VCaP (cell line): ENCODE measurements around the gene CDH15.

Source experiments
- H3K27ac ChIP-seq: fragments of 450-650 bp; 2 replicates; pipeline ENCODE4 v1.5.1; 2017
- TF ChIP-seq, protein P1 (sequence below): fragments of 450-650 bp; conservative IDR thresholded peaks from 2 replicates; pipeline ENCODE4 v1.5.1; 2017; ENCODE audit warnings: mild to moderate bottlenecking, moderate library complexity

The CDH15 gene, protein sequence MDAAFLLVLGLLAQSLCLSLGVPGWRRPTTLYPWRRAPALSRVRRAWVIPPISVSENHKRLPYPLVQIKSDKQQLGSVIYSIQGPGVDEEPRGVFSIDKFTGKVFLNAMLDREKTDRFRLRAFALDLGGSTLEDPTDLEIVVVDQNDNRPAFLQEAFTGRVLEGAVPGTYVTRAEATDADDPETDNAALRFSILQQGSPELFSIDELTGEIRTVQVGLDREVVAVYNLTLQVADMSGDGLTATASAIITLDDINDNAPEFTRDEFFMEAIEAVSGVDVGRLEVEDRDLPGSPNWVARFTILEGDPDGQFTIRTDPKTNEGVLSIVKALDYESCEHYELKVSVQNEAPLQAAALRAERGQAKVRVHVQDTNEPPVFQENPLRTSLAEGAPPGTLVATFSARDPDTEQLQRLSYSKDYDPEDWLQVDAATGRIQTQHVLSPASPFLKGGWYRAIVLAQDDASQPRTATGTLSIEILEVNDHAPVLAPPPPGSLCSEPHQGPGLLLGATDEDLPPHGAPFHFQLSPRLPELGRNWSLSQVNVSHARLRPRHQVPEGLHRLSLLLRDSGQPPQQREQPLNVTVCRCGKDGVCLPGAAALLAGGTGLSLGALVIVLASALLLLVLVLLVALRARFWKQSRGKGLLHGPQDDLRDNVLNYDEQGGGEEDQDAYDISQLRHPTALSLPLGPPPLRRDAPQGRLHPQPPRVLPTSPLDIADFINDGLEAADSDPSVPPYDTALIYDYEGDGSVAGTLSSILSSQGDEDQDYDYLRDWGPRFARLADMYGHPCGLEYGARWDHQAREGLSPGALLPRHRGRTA

DNA sequence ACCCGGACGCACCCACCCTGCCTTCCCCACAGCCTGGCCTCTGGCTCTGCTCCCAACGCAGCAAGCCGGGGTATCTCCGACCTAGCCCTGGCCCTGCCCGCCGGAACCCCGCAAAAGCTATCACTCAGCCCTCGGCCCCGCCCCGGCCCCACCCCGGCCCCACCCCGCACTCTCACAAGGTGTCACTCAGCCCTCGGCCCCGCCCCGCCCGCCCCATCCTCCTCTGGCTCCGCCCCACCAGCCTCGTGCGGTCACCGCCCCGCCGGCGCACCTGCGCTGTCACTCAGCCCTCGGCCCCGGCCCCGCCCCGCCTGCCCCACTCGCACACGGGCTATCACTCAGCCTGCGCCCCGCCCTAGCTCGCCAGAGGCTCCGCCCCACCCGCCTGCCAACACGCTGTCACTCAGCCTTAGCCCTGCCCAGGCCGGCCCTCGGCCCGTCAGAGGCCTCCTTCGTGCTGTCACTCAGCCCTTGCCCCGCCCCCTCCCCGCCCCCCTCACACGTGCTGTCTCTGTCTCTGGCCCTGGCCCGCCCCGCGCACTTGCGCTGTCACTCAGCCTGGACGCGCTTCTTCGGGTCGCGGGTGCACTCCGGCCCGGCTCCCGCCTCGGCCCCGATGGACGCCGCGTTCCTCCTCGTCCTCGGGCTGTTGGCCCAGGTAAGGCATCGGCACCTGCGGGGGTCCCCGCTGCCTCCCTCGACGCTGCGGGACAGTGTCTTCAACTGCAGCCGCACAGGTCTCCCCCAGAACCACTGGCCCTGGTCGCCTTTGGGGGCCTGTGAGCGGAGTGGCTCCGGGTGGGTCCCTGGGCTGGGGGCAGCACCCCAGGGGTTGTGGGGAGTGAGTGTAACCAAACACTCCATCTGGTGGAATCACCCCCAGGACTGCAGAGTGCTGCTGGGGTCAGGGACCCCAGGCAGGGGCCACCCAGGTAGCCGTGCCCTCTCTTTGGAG, at the start of gene CDH15:
CDH15 (plus strand) TSS at position 533 of the 955 bp plus-strand sequence; CDS start at position 617, 84 bp downstream.
- TF ChIP-seq, protein P1, sequence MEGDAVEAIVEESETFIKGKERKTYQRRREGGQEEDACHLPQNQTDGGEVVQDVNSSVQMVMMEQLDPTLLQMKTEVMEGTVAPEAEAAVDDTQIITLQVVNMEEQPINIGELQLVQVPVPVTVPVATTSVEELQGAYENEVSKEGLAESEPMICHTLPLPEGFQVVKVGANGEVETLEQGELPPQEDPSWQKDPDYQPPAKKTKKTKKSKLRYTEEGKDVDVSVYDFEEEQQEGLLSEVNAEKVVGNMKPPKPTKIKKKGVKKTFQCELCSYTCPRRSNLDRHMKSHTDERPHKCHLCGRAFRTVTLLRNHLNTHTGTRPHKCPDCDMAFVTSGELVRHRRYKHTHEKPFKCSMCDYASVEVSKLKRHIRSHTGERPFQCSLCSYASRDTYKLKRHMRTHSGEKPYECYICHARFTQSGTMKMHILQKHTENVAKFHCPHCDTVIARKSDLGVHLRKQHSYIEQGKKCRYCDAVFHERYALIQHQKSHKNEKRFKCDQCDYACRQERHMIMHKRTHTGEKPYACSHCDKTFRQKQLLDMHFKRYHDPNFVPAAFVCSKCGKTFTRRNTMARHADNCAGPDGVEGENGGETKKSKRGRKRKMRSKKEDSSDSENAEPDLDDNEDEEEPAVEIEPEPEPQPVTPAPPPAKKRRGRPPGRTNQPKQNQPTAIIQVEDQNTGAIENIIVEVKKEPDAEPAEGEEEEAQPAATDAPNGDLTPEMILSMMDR, result no peak
- H3K27ac ChIP-seq, result no peak within 1 kb of the TSS

DNA sequence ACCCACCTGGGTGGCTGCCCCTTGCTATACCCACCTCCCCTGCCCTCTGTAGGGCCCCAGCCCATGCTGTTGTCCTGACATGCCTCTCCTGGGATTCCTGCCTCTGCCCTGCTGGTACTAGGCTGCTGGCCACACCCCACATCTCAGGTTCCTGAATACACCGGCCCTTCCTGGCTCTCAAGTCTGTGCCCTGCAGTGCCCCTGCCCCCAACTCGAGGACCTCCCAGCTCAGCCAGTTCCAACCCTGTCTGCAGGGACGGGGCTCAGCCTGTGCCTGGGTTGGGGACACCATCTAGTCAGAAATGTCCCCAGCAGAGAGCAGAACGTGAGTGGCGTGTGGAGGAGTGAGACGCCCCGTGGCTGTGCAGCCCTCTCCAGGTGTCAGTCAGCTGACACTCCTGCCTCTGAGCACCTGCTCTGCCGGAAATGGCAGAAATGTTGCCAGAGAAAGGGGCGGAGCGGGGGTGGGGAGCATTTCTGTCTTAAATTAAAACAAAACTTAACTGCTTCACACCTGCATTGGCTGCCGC, 49.2 kb upstream of the CDH15 start:
- no peak overlapping the region; the same call in 1 of the 2 replicates for H3K27ac ChIP-seq

DNA sequence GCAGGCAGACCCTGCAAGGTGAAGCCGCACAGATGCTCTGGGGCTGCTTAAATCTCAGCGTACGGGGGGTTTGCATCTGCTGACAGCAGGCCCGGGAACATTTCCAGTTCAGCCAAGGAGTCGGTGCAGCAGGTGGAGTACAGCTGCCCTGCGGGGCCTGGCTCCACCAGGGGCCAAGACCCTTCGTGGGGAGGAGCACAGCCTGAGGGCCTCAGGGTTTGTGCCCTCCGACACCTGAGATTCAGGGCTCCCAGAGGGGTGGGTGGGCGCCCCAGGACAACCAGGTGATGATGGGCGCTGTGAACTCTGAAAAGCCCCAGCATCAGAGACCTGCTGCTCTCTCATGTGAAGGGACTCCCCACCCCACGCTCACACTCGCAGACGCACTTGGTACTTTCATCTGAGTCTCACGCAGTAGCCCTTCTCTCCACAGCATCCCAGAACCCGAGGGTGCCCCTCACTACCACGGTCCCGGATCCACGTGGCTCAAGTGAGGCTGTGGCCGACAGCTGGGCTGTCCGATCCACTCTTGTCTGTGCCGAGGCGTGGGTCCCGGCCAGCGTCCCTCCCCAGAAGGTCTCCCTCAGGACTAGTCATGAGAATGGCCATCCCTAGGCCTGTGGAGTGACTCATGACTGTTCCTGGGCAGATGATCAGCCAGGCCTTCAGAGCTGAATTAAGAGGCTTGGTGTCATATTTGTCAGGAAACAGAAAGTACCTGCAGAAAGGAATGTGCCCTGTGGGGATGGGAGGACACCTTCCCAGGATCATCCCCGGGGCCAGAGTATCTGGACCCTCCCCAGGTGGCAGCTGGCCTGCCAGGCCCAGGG, 48.3 kb upstream of the CDH15 start:
- no peak overlapping the region; the same call in 1 of the 2 replicates for H3K27ac ChIP-seq
- TF ChIP-seq, protein P1, result no peak

More for the DNA sequence above, 49.2 kb upstream of the CDH15 start:
- TF ChIP-seq, protein P1, result no peak

DNA sequence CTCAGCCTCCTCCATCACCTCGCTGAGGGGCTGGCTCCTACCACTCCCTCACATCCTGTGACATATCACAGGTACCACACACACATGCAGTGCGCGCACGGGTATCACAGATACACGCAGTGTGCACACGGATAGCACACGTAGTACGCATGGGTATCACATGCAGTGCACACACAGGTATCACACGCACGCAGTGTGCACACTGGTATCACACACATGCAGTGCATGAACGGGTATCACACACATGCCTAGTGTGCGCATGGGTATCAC, 47.8 kb upstream of the CDH15 start:
- TF ChIP-seq, protein P1, result no peak
- no peak overlapping the region for H3K27ac ChIP-seq

DNA sequence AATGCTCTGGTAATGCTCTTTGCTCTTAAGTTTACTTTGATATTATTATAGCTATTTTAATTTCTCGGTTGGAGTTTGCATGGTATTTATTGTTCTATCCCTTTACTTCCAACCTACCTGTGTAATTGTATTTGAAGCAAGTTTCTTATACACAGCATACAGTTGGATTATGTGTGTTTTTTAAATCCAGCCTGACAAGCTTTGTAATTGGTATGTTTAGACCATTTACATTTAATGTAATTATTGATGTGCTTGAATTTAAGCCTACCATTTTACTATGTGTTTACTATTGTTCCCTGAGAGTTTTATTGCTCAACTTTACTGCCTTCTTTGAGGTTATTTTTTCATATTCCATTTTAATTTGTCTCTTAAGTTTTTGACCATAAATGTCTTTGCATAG, 42.2 kb upstream of the CDH15 start:
- no peak overlapping the region for H3K27ac ChIP-seq
- TF ChIP-seq, protein P1, result no peak

DNA sequence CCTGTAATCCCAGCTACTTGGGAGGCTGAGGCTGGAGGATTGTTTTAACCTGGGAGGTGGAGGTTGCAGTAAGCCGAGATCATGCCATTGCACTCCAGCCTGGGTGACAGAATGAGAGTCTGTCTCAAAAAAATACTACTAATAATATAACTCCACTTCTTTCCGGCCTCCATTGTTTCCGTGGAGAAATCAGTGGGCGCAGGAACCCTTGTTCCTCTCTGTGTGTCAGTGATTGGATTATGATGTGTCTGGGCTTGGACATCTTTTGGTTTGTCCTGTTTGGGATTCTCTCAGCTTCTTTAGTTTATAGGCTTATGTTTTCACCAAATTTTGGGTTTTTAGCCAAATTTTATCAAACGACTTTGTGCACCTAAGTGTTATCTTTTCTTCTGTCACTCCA, 41.1 kb upstream of the CDH15 start:
- TF ChIP-seq, protein P1, result no peak
- no peak overlapping the region for H3K27ac ChIP-seq
